HEK293 (cell line): ENCODE results near the gene TDRD1.

Experiments used
- CTCF ChIA-PET: fragments of 350-600 bp; formaldehyde crosslinking; extraction: SDS; loops from one replicate; lab custom pipeline; 2021; ENCODE audit warnings: antibody characterized with exemption; lab: Yijun Ruan, JAX
- POLR2A ChIA-PET: fragments of 300-600 bp; formaldehyde crosslinking; extraction: SDS; loops from one replicate; lab custom pipeline; 2020; ENCODE audit warnings: antibody characterized with exemption, inconsistent platforms; lab: Yijun Ruan, JAX
- H3K27ac ChIP-seq: fragments of 200-500 bp; sonication (Bioruptor generic); 2 replicates; pipeline ENCODE4 v1.5.1; 2014; ENCODE audit warnings: low read depth, low read length, control low read depth, inconsistent platforms; ENCODE audit errors: extremely low read depth
- H3K36me3 ChIP-seq, 2 experiments: fragments of 200-500 bp in 1 of 2; sonication (Bioruptor generic) in 1 of 2; 1 replicate in 1 of 2; 2 replicates in 1 of 2; pipeline ENCODE4 v1.5.1; 2014 to 2017; ENCODE audit warnings: inconsistent platforms in 2 of 2, low read length in 2 of 2; ENCODE audit not compliant: control insufficient read depth in 2 of 2, insufficient read depth in 1 of 2
- H3K4me1 ChIP-seq: fragments of 200-500 bp; sonication (Bioruptor generic); 2 replicates; pipeline ENCODE4 v1.5.1; 2014; ENCODE audit warnings: mild to moderate bottlenecking, low read length, inconsistent platforms; ENCODE audit not compliant: control insufficient read depth, insufficient read depth
- H3K4me3 ChIP-seq: 2 replicates; pipeline ENCODE4 v1.5.1; 2011; ENCODE audit warnings: low read depth, mild to moderate bottlenecking, control low read depth, low read length, moderate library complexity
- H3K9me3 ChIP-seq: fragments of 200-500 bp; sonication (Bioruptor generic); 2 replicates; pipeline ENCODE4 v1.5.1; 2014; ENCODE audit warnings: low read depth, low read length, inconsistent platforms; ENCODE audit not compliant: control insufficient read depth, insufficient read depth
- BCL6B ChIP-seq: fragments of 450-650 bp; formaldehyde crosslinking; IDR thresholded peaks from 2 replicates; pipeline ENCODE4 v1.5.1; 2017; ENCODE audit warnings: missing biosample characterization, missing genetic modification characterization
- EGR2 ChIP-seq: fragments of 450-650 bp; formaldehyde crosslinking; IDR thresholded peaks from 2 replicates; pipeline ENCODE4 v1.5.1; 2016; ENCODE audit warnings: low read depth, missing biosample characterization, missing genetic modification characterization
- FEZF1 ChIP-seq: fragments of 450-650 bp; formaldehyde crosslinking; IDR thresholded peaks from 2 replicates; pipeline ENCODE4 v1.5.1; 2016; ENCODE audit warnings: missing biosample characterization, missing genetic modification characterization
- GLI4 ChIP-seq: fragments of 450-650 bp; formaldehyde crosslinking; IDR thresholded peaks from 2 replicates; pipeline ENCODE4 v1.5.1; 2016; ENCODE audit warnings: missing biosample characterization, missing genetic modification characterization
- GLIS2 ChIP-seq: fragments of 450-650 bp; formaldehyde crosslinking; IDR thresholded peaks from 2 replicates; pipeline ENCODE4 v1.5.1; 2016; ENCODE audit warnings: missing biosample characterization, missing genetic modification characterization
- MYNN ChIP-seq: fragments of 450-650 bp; formaldehyde crosslinking; IDR thresholded peaks from 2 replicates; pipeline ENCODE4 v1.5.1; 2016; ENCODE audit warnings: missing biosample characterization, missing genetic modification characterization, borderline replicate concordance
- REPIN1 ChIP-seq: fragments of 450-650 bp; formaldehyde crosslinking; IDR thresholded peaks from 2 replicates; pipeline ENCODE4 v1.5.1; 2017; ENCODE audit warnings: missing biosample characterization, missing genetic modification characterization, low read depth
- SCRT2 ChIP-seq: fragments of 450-650 bp; formaldehyde crosslinking; IDR thresholded peaks from 2 replicates; pipeline ENCODE4 v1.5.1; 2016; ENCODE audit warnings: missing biosample characterization, missing genetic modification characterization
- TCF7L2 ChIP-seq: IDR thresholded peaks from 2 replicates; pipeline ENCODE4 v1.6.1; 2011; ENCODE audit warnings: low read depth, mild to moderate bottlenecking, inconsistent platforms, low read length, moderate library complexity, borderline replicate concordance
- WT1 ChIP-seq: fragments of 450-650 bp; formaldehyde crosslinking; IDR thresholded peaks from 2 replicates; pipeline ENCODE4 v1.5.1; 2016; ENCODE audit warnings: missing biosample characterization, missing genetic modification characterization
- ZBTB21 ChIP-seq: fragments of 450-650 bp; formaldehyde crosslinking; IDR thresholded peaks from 2 replicates; pipeline ENCODE4 v1.5.1; 2017; ENCODE audit warnings: missing biosample characterization, missing genetic modification characterization
- ZFP41 ChIP-seq: fragments of 450-650 bp; formaldehyde crosslinking; IDR thresholded peaks from 2 replicates; pipeline ENCODE4 v1.5.1; 2016; ENCODE audit warnings: missing biosample characterization, missing genetic modification characterization, borderline replicate concordance
- ZFP69B ChIP-seq: fragments of 450-650 bp; formaldehyde crosslinking; IDR thresholded peaks from 2 replicates; pipeline ENCODE4 v1.5.1; 2016; ENCODE audit warnings: missing biosample characterization, missing genetic modification characterization
- ZNF433 ChIP-seq: fragments of 450-650 bp; formaldehyde crosslinking; IDR thresholded peaks from 2 replicates; pipeline ENCODE4 v1.5.1; 2016; ENCODE audit warnings: missing biosample characterization, missing genetic modification characterization, low read depth
- ZNF510 ChIP-seq: fragments of 450-650 bp; formaldehyde crosslinking; IDR thresholded peaks from 2 replicates; pipeline ENCODE4 v1.5.1; 2018; ENCODE audit warnings: mild to moderate bottlenecking, missing genetic modification characterization, missing biosample characterization; ENCODE audit not compliant: insufficient replicate concordance
- ZNF555 ChIP-seq: fragments of 450-650 bp; formaldehyde crosslinking; conservative IDR thresholded peaks from 2 replicates; pipeline ENCODE4 v1.5.1; 2017; ENCODE audit warnings: missing biosample characterization, mild to moderate bottlenecking, missing genetic modification characterization, inconsistent platforms
- ZNF560 ChIP-seq: fragments of 450-650 bp; formaldehyde crosslinking; IDR thresholded peaks from 2 replicates; pipeline ENCODE4 v1.5.1; 2017; ENCODE audit warnings: missing biosample characterization, missing genetic modification characterization, borderline replicate concordance
- ZNF561 ChIP-seq: fragments of 450-650 bp; IDR thresholded peaks from 2 replicates; pipeline ENCODE4 v1.5.1; 2018; ENCODE audit warnings: missing biosample characterization, missing genetic modification characterization, borderline replicate concordance
- ZNF596 ChIP-seq: fragments of 450-650 bp; IDR thresholded peaks from 2 replicates; pipeline ENCODE4 v1.5.0; 2018; ENCODE audit warnings: missing biosample characterization, mild to moderate bottlenecking, missing genetic modification characterization, moderate library complexity
- ZNF664 ChIP-seq: fragments of 450-650 bp; formaldehyde crosslinking; IDR thresholded peaks from 2 replicates; pipeline ENCODE4 v1.5.1; 2016; ENCODE audit warnings: missing biosample characterization, missing genetic modification characterization
- ZNF777 ChIP-seq: fragments of 450-650 bp; formaldehyde crosslinking; IDR thresholded peaks from 2 replicates; pipeline ENCODE4 v1.5.1; 2017; ENCODE audit warnings: missing biosample characterization, missing genetic modification characterization, borderline replicate concordance
- ZSCAN16 ChIP-seq: fragments of 450-650 bp; formaldehyde crosslinking; IDR thresholded peaks from 2 replicates; pipeline ENCODE4 v1.5.1; 2016; ENCODE audit warnings: missing biosample characterization, missing genetic modification characterization
- TF ChIP-seq, protein P1 (sequence below): fragments of 450-650 bp; formaldehyde crosslinking; conservative IDR thresholded peaks from 2 replicates; pipeline ENCODE4 v1.5.1; 2016; ENCODE audit warnings: low read depth, missing biosample characterization, missing genetic modification characterization
- TF ChIP-seq, protein P2 (sequence below): IDR thresholded peaks from 2 replicates; pipeline ENCODE4 v1.6.1; 2011; ENCODE audit warnings: mild to moderate bottlenecking, low read depth, low read length, borderline replicate concordance

The TDRD1 gene

GRCh38 chr10:114135476-114135875, 43.7 kb upstream of the TDRD1 start:
- Histone ChIP-seq H3K27ac (no peak overlapping the region), H3K4me1 (no peaks in the 10 kb centered on the region), H3K36me3 (peaks cover 35 to 49% of the 10 kb centered on the region in 2 experiments; a peak in 2 of 3 replicates), H3K9me3 (no peaks in the 10 kb centered on the region), H3K4me3 (no peak overlapping the region)
- ChIA-PET CTCF (interaction anchor here (0.6 kb wide), 1 partner anchor 31 kb away, joined by 3 read pairs; no protein-coding TSS in a partner anchor), POLR2A (no interaction called here)
- no peak for TF ChIP-seq ZNF433 (tag by site-specific recombination)
- TF ChIP-seq ZNF510 (tag by site-specific recombination): no peak
- TF ChIP-seq WT1: no peak
- no peak for TF ChIP-seq ZFP41 (tag by site-specific recombination)
- TF ChIP-seq ZNF561 (tag by site-specific recombination): no peak
- no peak for TF ChIP-seq ZNF596
- TF ChIP-seq EGR2: no peak
- no peak for TF ChIP-seq GLIS2 (tag by site-specific recombination)
- TF ChIP-seq REPIN1 (tag by site-specific recombination): no peak
- TF ChIP-seq BCL6B: no peak
- no peak for TF ChIP-seq SCRT2

DNA sequence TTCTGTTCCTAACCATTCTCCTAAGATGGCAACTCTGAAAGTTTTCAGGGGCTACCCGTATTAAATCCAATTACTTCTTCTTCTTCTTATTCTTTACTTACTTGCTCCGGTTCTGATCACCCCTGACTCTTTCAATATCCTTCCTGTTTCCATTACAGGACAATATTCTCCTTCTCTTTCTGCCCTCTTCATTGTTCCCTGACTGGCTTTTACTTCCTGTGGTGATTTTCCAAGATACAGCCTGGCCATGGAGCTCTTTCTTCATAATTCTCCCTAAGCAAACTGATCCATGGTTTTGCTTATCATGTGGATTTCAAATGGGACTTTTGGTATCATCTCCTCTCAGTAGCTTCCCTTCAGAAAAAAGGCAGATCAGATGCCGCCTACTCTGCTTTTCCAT, 40.6 kb upstream of the TDRD1 start:
- H3K4me3 ChIP-seq: no peak overlapping the region
- CTCF ChIA-PET: interaction anchor here (0.6 to 0.7 kb wide), 2 partner anchors 28 to 418 kb away, joined by 3 to 5 read pairs; no protein-coding TSS in a partner anchor
- TF ChIP-seq FEZF1 (tag by site-specific recombination): no peak
- TF ChIP-seq ZNF777 (tag by site-specific recombination): no peak
- no peak for TF ChIP-seq MYNN (tag by site-specific recombination)
- TF ChIP-seq, protein P1, sequence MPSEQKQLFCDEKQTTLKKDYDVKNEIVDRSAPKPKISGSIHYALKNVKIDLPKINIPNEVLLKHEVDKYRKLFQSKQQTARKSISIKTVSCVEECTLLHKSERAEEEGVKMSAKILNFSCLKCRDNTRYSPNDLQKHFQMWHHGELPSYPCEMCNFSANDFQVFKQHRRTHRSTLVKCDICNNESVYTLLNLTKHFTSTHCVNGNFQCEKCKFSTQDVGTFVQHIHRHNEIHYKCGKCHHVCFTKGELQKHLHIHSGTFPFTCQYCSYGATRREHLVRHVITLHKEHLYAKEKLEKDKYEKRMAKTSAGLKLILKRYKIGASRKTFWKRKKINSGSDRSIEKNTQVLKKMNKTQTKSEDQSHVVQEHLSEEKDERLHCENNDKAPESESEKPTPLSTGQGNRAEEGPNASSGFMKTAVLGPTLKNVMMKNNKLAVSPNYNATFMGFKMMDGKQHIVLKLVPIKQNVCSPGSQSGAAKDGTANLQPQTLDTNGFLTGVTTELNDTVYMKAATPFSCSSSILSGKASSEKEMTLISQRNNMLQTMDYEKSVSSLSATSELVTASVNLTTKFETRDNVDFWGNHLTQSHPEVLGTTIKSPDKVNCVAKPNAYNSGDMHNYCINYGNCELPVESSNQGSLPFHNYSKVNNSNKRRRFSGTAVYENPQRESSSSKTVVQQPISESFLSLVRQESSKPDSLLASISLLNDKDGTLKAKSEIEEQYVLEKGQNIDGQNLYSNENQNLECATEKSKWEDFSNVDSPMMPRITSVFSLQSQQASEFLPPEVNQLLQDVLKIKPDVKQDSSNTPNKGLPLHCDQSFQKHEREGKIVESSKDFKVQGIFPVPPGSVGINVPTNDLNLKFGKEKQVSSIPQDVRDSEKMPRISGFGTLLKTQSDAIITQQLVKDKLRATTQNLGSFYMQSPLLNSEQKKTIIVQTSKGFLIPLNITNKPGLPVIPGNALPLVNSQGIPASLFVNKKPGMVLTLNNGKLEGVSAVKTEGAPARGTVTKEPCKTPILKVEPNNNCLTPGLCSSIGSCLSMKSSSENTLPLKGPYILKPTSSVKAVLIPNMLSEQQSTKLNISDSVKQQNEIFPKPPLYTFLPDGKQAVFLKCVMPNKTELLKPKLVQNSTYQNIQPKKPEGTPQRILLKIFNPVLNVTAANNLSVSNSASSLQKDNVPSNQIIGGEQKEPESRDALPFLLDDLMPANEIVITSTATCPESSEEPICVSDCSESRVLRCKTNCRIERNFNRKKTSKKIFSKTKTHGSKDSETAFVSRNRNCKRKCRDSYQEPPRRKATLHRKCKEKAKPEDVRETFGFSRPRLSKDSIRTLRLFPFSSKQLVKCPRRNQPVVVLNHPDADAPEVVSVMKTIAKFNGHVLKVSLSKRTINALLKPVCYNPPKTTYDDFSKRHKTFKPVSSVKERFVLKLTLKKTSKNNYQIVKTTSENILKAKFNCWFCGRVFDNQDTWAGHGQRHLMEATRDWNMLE (tag by site-specific recombination): no peak
- TF ChIP-seq ZFP69B (tag by site-specific recombination): no peak
- TF ChIP-seq ZSCAN16 (tag by site-specific recombination): no peak
- no peak for TF ChIP-seq ZNF560 (tag by site-specific recombination)
- TF ChIP-seq ZBTB21 (tag by site-specific recombination): no peak
- TF ChIP-seq, protein P2, sequence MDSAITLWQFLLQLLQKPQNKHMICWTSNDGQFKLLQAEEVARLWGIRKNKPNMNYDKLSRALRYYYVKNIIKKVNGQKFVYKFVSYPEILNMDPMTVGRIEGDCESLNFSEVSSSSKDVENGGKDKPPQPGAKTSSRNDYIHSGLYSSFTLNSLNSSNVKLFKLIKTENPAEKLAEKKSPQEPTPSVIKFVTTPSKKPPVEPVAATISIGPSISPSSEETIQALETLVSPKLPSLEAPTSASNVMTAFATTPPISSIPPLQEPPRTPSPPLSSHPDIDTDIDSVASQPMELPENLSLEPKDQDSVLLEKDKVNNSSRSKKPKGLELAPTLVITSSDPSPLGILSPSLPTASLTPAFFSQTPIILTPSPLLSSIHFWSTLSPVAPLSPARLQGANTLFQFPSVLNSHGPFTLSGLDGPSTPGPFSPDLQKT: no peak
- TF ChIP-seq ZNF555 (tag by site-specific recombination): no peak
- TF ChIP-seq ZNF664 (tag by site-specific recombination): no peak
- TF ChIP-seq GLI4 (tag by site-specific recombination): no peak
- TF ChIP-seq TCF7L2: no peak
- H3K9me3 ChIP-seq: no peaks in the 10 kb centered on the region
- no peak overlapping the region for H3K27ac ChIP-seq
- no peaks in the 10 kb centered on the region for H3K4me1 ChIP-seq
- H3K36me3 ChIP-seq: peaks cover 23 to 31% of the 10 kb centered on the region in 2 experiments; a peak in 2 of 3 replicates
- POLR2A ChIA-PET: interaction anchor here (0.7 kb wide), 1 partner anchor 20 kb away, joined by 4 read pairs; no protein-coding TSS in a partner anchor
